ENCODE measurements around the gene CWC25. TPM values are rescaled to one million over a fixed set of nuclear protein-coding genes. Genes with fewer than 3 reads are reported as not detected.
A peak's percentile ranks its signal among the peaks of the same experiment; 100 is the strongest.

CWC25 gene
- total and polyA plus RNA-seq, 2 of the 13 experiments (the other 11 are each of a cell fraction or from before 2014, with no cell fraction given), result 15.6 to 22.7 TPM

DNA sequence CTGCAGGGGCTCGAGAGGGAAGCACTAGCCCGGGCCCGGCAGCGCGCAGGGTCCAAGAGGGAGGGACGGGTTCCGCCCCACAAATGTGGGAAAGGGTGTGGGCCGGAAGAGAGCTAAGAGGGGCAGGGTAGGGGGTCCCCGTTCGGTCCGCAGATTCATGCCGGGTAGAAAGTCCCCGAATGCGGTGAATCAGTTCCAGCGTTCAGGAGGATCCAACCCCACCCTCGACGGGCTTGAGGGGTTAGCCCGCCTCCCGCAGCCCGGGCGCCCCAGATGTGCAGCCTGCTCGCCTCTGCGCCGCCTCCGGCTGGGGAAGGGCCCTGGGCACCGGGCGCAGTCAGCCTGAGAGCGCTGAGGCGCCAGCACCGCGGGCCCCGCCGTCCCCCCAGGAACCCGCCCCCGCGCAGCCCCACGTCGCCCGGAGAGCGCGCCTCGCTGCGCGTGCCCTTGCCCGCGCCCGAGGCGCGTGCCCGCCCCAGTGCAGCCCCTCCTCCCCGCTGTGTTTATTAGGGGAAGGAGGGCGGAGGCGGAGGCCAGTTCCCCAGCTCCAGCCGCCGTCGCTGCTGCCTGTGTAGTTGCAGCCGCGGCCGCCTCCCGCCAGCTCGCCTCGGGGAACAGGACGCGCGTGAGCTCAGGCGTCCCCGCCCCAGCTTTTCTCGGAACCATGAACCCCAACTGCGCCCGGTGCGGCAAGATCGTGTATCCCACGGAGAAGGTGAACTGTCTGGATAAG, 44.6 kb upstream of the CWC25 start, which contains the start of gene LASP1 (continued):
- TF ChIP-seq SKI (IDR thresholded peaks at IDR 0.05; ENCODE audit: partially characterized antibody), result peak; percentile 30
- TF ChIP-seq, protein P1, sequence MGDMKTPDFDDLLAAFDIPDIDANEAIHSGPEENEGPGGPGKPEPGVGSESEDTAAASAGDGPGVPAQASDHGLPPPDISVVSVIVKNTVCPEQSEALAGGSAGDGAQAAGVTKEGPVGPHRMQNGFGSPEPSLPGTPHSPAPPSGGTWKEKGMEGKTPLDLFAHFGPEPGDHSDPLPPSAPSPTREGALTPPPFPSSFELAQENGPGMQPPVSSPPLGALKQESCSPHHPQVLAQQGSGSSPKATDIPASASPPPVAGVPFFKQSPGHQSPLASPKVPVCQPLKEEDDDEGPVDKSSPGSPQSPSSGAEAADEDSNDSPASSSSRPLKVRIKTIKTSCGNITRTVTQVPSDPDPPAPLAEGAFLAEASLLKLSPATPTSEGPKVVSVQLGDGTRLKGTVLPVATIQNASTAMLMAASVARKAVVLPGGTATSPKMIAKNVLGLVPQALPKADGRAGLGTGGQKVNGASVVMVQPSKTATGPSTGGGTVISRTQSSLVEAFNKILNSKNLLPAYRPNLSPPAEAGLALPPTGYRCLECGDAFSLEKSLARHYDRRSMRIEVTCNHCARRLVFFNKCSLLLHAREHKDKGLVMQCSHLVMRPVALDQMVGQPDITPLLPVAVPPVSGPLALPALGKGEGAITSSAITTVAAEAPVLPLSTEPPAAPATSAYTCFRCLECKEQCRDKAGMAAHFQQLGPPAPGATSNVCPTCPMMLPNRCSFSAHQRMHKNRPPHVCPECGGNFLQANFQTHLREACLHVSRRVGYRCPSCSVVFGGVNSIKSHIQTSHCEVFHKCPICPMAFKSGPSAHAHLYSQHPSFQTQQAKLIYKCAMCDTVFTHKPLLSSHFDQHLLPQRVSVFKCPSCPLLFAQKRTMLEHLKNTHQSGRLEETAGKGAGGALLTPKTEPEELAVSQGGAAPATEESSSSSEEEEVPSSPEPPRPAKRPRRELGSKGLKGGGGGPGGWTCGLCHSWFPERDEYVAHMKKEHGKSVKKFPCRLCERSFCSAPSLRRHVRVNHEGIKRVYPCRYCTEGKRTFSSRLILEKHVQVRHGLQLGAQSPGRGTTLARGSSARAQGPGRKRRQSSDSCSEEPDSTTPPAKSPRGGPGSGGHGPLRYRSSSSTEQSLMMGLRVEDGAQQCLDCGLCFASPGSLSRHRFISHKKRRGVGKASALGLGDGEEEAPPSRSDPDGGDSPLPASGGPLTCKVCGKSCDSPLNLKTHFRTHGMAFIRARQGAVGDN (CRISPR knock-in tag; IDR thresholded peaks at IDR 0.05), result peak; percentile 77
- TF ChIP-seq NR2F2 (IDR thresholded peaks at IDR 0.05; ENCODE audit: borderline replicate concordance, low read depth), result peak; percentile 32; the same call in 1 of the 2 replicates
- no peak for TF ChIP-seq PRMT3 (CRISPR knock-in tag; IDR thresholded peaks at IDR 0.05; ENCODE audit: borderline replicate concordance, low read depth)
- peak; percentile 84 for TF ChIP-seq SAP130 (CRISPR knock-in tag; IDR thresholded peaks at IDR 0.05; ENCODE audit: low read depth)
- TF ChIP-seq KLF12 (CRISPR knock-in tag; IDR thresholded peaks at IDR 0.05; ENCODE audit: borderline replicate concordance), result no peak; the same call in 1 of the 2 replicates
- no peak; the same call in 1 of the 2 replicates for TF ChIP-seq RCOR2 (CRISPR knock-in tag; IDR thresholded peaks at IDR 0.05)
- no peak for TF ChIP-seq HES4 (CRISPR knock-in tag; IDR thresholded peaks at IDR 0.05; ENCODE audit: borderline replicate concordance)
- no peak for TF ChIP-seq MLLT10 (CRISPR knock-in tag; IDR thresholded peaks at IDR 0.05)
- TF ChIP-seq, protein P2, sequence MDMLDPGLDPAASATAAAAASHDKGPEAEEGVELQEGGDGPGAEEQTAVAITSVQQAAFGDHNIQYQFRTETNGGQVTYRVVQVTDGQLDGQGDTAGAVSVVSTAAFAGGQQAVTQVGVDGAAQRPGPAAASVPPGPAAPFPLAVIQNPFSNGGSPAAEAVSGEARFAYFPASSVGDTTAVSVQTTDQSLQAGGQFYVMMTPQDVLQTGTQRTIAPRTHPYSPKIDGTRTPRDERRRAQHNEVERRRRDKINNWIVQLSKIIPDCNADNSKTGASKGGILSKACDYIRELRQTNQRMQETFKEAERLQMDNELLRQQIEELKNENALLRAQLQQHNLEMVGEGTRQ (IDR thresholded peaks at IDR 0.05; ENCODE audit: low read depth, low read length), result no peak
- TF ChIP-seq, protein P2 (CRISPR knock-in tag; IDR thresholded peaks at IDR 0.05; ENCODE audit: borderline replicate concordance), result no peak
- TF ChIP-seq, protein P3, sequence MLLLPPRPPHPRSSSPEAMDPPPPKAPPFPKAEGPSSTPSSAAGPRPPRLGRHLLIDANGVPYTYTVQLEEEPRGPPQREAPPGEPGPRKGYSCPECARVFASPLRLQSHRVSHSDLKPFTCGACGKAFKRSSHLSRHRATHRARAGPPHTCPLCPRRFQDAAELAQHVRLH (CRISPR knock-in tag; IDR thresholded peaks at IDR 0.05; ENCODE audit: borderline replicate concordance, low read depth), result peak; percentile 71; the same call in 1 of the 2 replicates
- TF ChIP-seq, protein P4, sequence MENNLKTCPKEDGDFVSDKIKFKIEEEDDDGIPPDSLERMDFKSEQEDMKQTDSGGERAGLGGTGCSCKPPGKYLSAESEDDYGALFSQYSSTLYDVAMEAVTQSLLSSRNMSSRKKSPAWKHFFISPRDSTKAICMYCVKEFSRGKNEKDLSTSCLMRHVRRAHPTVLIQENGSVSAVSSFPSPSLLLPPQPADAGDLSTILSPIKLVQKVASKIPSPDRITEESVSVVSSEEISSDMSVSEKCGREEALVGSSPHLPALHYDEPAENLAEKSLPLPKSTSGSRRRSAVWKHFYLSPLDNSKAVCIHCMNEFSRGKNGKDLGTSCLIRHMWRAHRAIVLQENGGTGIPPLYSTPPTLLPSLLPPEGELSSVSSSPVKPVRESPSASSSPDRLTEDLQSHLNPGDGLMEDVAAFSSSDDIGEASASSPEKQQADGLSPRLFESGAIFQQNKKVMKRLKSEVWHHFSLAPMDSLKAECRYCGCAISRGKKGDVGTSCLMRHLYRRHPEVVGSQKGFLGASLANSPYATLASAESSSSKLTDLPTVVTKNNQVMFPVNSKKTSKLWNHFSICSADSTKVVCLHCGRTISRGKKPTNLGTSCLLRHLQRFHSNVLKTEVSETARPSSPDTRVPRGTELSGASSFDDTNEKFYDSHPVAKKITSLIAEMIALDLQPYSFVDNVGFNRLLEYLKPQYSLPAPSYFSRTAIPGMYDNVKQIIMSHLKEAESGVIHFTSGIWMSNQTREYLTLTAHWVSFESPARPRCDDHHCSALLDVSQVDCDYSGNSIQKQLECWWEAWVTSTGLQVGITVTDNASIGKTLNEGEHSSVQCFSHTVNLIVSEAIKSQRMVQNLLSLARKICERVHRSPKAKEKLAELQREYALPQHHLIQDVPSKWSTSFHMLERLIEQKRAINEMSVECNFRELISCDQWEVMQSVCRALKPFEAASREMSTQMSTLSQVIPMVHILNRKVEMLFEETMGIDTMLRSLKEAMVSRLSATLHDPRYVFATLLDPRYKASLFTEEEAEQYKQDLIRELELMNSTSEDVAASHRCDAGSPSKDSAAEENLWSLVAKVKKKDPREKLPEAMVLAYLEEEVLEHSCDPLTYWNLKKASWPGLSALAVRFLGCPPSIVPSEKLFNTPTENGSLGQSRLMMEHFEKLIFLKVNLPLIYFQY (CRISPR knock-in tag; IDR thresholded peaks at IDR 0.05; ENCODE audit: borderline replicate concordance), result no peak; the same call in 1 of the 2 replicates
- TF ChIP-seq POLR2A (IDR thresholded peaks at IDR 0.05; ENCODE audit: insufficient read depth in 1 of 2, low read depth in 2 of 2, low read length in 2 of 2), result peak; percentile 97 to 98
- TF ChIP-seq, protein P5, sequence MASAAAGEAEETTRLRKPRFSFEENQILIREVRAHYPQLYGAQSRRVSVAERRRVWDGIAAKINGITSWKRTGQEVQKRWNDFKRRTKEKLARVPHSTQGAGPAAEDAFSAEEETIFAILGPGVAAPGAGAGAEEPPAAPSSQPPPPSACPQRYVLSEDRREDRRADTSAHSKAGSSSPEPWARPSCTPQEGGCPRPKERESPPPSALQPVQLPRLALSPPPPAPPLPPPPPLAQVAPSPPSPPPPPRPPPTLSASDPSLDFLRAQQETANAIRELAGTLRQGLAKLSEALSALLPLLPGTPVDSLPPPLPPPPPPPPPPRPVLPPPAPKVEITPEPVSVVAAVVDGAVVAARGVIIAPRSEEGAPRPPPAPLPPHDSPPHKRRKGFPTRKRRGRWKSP (CRISPR knock-in tag; IDR thresholded peaks at IDR 0.05), result no peak; the same call in 1 of the 2 replicates
- TF ChIP-seq CBFB (CRISPR knock-in tag; IDR thresholded peaks at IDR 0.05), result peak; percentile 43

All from HepG2 (cell line).